H9 (cell line): Measurements from ENCODE around the gene TGFB3. TPM values are rescaled to one million over a fixed set of nuclear protein-coding genes. Genes with fewer than 3 reads are reported as not detected.

Experiments used
- DNase-seq: peaks from one replicate; pipeline ENCODE4 v3.0.0-alpha.2; 2017
- H2AFZ ChIP-seq: one replicate; pipeline ENCODE4 v1.6.1; 2013; ENCODE audit warnings: mild to moderate bottlenecking, low read length, control low read depth, moderate library complexity
- H2AK5ac ChIP-seq: 2 replicates; pipeline ENCODE4 v1.6.1; 2013; ENCODE audit warnings: low read length, control low read depth, mixed read lengths; ENCODE audit not compliant: insufficient read length
- H2BK120ac ChIP-seq: one replicate; pipeline ENCODE4 v1.6.1; 2013; ENCODE audit warnings: low read depth, mild to moderate bottlenecking, low read length, control low read depth, inconsistent platforms; ENCODE audit not compliant: poor library complexity, severe bottlenecking
- H2BK12ac ChIP-seq: 2 replicates; pipeline ENCODE4 v1.6.1; 2013; ENCODE audit warnings: low read length, control low read depth, mixed read lengths, low read depth; ENCODE audit not compliant: insufficient read length
- H2BK15ac ChIP-seq: 2 replicates; pipeline ENCODE4 v1.6.1; 2013; ENCODE audit warnings: low read depth, low read length, control low read depth
- H2BK20ac ChIP-seq: one replicate; pipeline ENCODE4 v1.6.1; 2013; ENCODE audit warnings: low read depth, mild to moderate bottlenecking, low read length, control low read depth, inconsistent platforms; ENCODE audit not compliant: poor library complexity, severe bottlenecking
- H2BK5ac ChIP-seq: 2 replicates; pipeline ENCODE4 v1.6.1; 2013; ENCODE audit warnings: low read length, control low read depth, mixed read lengths; ENCODE audit not compliant: insufficient read length
- H3K14ac ChIP-seq: 2 replicates; pipeline ENCODE4 v1.6.1; 2013; ENCODE audit warnings: low read length, control low read depth; ENCODE audit not compliant: insufficient read depth
- H3K18ac ChIP-seq: 2 replicates; pipeline ENCODE4 v1.6.1; 2013; ENCODE audit warnings: low read depth, mild to moderate bottlenecking, mixed read lengths, low read length, control low read depth; ENCODE audit not compliant: insufficient read length
- H3K23ac ChIP-seq: 2 replicates; pipeline ENCODE4 v1.6.1; 2013; ENCODE audit warnings: low read length, control low read depth, mixed read lengths, low read depth; ENCODE audit not compliant: insufficient read length
- H3K23me2 ChIP-seq: 2 replicates; pipeline ENCODE4 v1.6.1; 2013; ENCODE audit warnings: low read depth, mild to moderate bottlenecking, mixed read lengths, low read length, control low read depth; ENCODE audit not compliant: insufficient read length, poor library complexity, severe bottlenecking
- H3K27ac ChIP-seq: 2 replicates; pipeline ENCODE4 v1.5.1; 2013; ENCODE audit warnings: low read length, control low read depth, mixed read lengths, low read depth; ENCODE audit not compliant: insufficient read length
- H3K27me3 ChIP-seq: 2 replicates; pipeline ENCODE4 v1.6.1; 2013; ENCODE audit warnings: low read length, control low read depth, inconsistent platforms; ENCODE audit not compliant: insufficient read depth
- H3K4ac ChIP-seq: 2 replicates; pipeline ENCODE4 v1.6.1; 2013; ENCODE audit warnings: low read depth, mild to moderate bottlenecking, control low read depth, inconsistent platforms, low read length, moderate library complexity
- H3K4me1 ChIP-seq: 2 replicates; pipeline ENCODE4 v1.6.1; 2013; ENCODE audit warnings: low read length, control low read depth, inconsistent platforms; ENCODE audit not compliant: insufficient read depth
- H3K4me2 ChIP-seq: 2 replicates; pipeline ENCODE4 v1.6.1; 2013; ENCODE audit warnings: low read length, control low read depth, mixed read lengths; ENCODE audit not compliant: insufficient read length, insufficient read depth
- H3K56ac ChIP-seq: 2 replicates; pipeline ENCODE4 v1.6.1; 2013; ENCODE audit warnings: low read depth, mild to moderate bottlenecking, mixed read lengths, low read length, control low read depth; ENCODE audit not compliant: insufficient read length
- H3K79me1 ChIP-seq: 2 replicates; pipeline ENCODE4 v1.6.1; 2013; ENCODE audit warnings: low read depth, mild to moderate bottlenecking, moderate library complexity, low read length, control low read depth, inconsistent platforms; ENCODE audit not compliant: insufficient read depth, poor library complexity, severe bottlenecking
- H3K79me2 ChIP-seq: 2 replicates; pipeline ENCODE4 v1.6.1; 2013; ENCODE audit warnings: low read length, control low read depth, inconsistent platforms; ENCODE audit not compliant: insufficient read depth
- H3K9ac ChIP-seq: 2 replicates; pipeline ENCODE4 v1.6.1; 2013; ENCODE audit warnings: low read length, control low read depth, mixed read lengths; ENCODE audit not compliant: insufficient read length; ENCODE audit errors: extremely low read depth
- H3K9me3 ChIP-seq: one replicate; pipeline ENCODE4 v1.6.1; 2013; ENCODE audit warnings: low read depth, low read length, inconsistent platforms; ENCODE audit not compliant: control insufficient read depth
- H3T11ph ChIP-seq: one replicate; pipeline ENCODE4 v1.6.1; 2013; ENCODE audit warnings: mild to moderate bottlenecking, low read length, control low read depth, inconsistent platforms
- H4K20me1 ChIP-seq: one replicate; pipeline ENCODE4 v1.6.1; 2013; ENCODE audit not compliant: control insufficient read depth, insufficient read length, insufficient read depth
- H4K5ac ChIP-seq: 2 replicates; pipeline ENCODE4 v1.6.1; 2013; ENCODE audit warnings: low read depth, mild to moderate bottlenecking, mixed read lengths, low read length, control low read depth; ENCODE audit not compliant: insufficient read length
- H4K8ac ChIP-seq: replicated peaks from 2 replicates; pipeline ENCODE4 v1.6.1; 2013; ENCODE audit warnings: low read length, control low read depth, mixed read lengths, low read depth; ENCODE audit not compliant: insufficient read length
- H4K91ac ChIP-seq: 2 replicates; pipeline ENCODE4 v1.6.1; 2013; ENCODE audit warnings: low read depth, mild to moderate bottlenecking, moderate library complexity, mixed read lengths, low read length, control low read depth; ENCODE audit not compliant: insufficient read length
- H3K27ac Mint-ChIP-seq, 3 experiments: 2 replicates in 2 of 3; 3 replicates in 1 of 3; pipeline ENCODE4 v1.8.0; 2020 to 2021; ENCODE audit warnings: mixed read lengths in 3 of 3, mild to moderate bottlenecking in 1 of 3, moderate library complexity in 1 of 3
- H3K27me3 Mint-ChIP-seq: 2 replicates; pipeline ENCODE4 v1.8.0; 2021; ENCODE audit warnings: low read depth, mild to moderate bottlenecking, moderate library complexity, mixed read lengths
- H3K36me3 Mint-ChIP-seq, 3 experiments: 2 replicates in 2 of 3; 3 replicates in 1 of 3; pipeline ENCODE4 v1.8.0; 2020 to 2021; ENCODE audit warnings: low read depth in 3 of 3, mixed read lengths in 3 of 3; ENCODE audit not compliant: insufficient read depth in 1 of 3
- H3K4me1 Mint-ChIP-seq, 2 experiments: 2 replicates each; pipeline ENCODE4 v1.8.0; 2020; ENCODE audit warnings: mixed read lengths in 2 of 2
- H3K4me3 Mint-ChIP-seq, 2 experiments: 2 replicates in 1 of 2; 3 replicates in 1 of 2; pipeline ENCODE4 v1.8.0; 2020 to 2021; ENCODE audit warnings: mild to moderate bottlenecking in 2 of 2, mixed read lengths in 2 of 2, moderate library complexity in 1 of 2
- H3K9me3 Mint-ChIP-seq, 2 experiments: 2 replicates in 1 of 2; 3 replicates in 1 of 2; pipeline ENCODE4 v1.8.0; 2020; ENCODE audit warnings: mild to moderate bottlenecking in 2 of 2, mixed read lengths in 2 of 2, moderate library complexity in 1 of 2
- WGBS: extraction: QIAGEN DNeasy Blood & Tissue Kit; methylation state at CpG from one replicate; pipeline ENCODE4 v1.1.7; 2013; ENCODE audit warnings: missing lambda C conversion rate, low lambda C conversion rate, mixed read lengths; ENCODE audit not compliant: insufficient read length; ENCODE audit errors: extremely low coverage; 5-methylcytosine and 5-hydroxymethylcytosine counted together
- total RNA-seq: library from RNA; stranded (reverse); gene quantifications from 2 replicates; pipeline ENCODE4 v1.2.1, GENCODE V29; 2021
- TF ChIP-seq, protein P1 (sequence below): fragments of 200-600 bp; sonication (generic); conservative IDR thresholded peaks from 3 replicates; pipeline ENCODE4 v1.8.0; 2021; ENCODE audit warnings: antibody characterized with exemption, mild to moderate bottlenecking

Gene TGFB3
- total RNA-seq, 1 experiment from 2014 or later, result 0.37 TPM

DNA sequence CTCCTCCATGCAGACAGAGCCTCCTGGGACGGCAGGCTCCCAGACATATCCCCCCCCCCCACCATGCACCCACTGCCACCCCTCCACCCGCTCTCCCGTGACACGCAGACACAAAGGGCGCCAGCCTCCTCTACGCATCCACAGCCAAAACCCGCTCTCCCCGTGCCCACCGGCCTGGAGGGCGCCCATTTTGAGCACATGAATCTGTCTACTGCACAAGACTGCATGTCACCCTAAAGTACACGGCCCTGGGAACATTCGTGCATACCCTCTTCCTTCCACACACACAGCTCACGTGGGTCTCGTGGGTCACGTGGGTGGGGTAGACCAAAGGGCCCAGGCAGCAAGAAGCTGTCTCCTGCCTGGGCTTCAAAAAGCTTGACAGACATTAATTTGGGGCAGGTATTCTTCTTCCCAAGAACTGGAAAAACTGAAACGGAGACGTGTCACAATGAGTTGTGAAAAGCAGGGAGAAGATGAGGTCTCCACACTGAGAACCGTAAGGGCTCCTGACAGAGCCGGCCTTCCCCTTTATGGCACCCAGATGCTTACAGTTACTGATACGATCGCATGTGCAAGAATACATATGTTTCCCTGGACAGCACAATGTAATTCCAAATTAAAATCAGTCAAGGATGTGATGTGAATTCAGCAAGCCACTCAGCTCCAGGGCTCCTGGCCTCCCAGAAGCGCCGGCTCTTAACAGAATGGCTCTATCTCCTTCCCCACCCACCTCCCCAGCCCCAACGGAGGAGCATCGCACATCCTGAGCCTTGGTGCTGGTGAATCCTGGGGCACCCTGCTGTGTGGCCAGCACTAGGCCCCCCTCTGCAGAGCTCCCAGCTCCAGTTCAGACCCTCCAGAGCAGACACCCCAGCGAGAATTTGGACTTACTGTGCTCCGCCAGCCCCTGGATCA is 1.9 kb downstream of the TGFB3 start:
- Histone ChIP-seq H4K91ac (no peak overlapping the region), H3K27me3 (peaks cover 2% of the 10 kb centered on the region; the same call in 1 of the 2 replicates), H2BK20ac (no peak overlapping the region), H3K9me3 (no peaks in the 10 kb centered on the region), H4K5ac (no peak overlapping the region), H4K8ac (no peak overlapping the region), H3T11ph (no peak overlapping the region), H3K4me2 (no peak overlapping the region), H2BK12ac (no peak overlapping the region), H3K4ac (no peak overlapping the region), H3K4me1 (peaks cover 8% of the 10 kb centered on the region; the same call in 1 of the 2 replicates), H4K20me1 (no peaks in the 10 kb centered on the region), H2BK5ac (no peak overlapping the region), H3K23ac (no peak overlapping the region), H3K56ac (no peak overlapping the region), H3K14ac (no peak overlapping the region), H2BK15ac (no peak overlapping the region), H3K23me2 (peaks cover 12% of the 10 kb centered on the region), H3K27ac (no peak overlapping the region), H2BK120ac (no peak overlapping the region), H3K79me1 (no peaks in the 10 kb centered on the region), H2AFZ (no peak overlapping the region), H3K18ac (no peak overlapping the region), H2AK5ac (no peak overlapping the region), H3K9ac (no peak overlapping the region), H3K79me2 (no peaks in the 10 kb centered on the region)
- no peak for DNase-seq
- H3K36me3 Mint-ChIP-seq, result no peaks in the 10 kb centered on the region; a peak in 1 of 7 replicates
- peak overlapping the region in 1 of 2 experiments; percentile 38; a peak in 2 of 5 replicates for H3K4me3 Mint-ChIP-seq
- H3K4me1 Mint-ChIP-seq, result peaks cover 36 to 42% of the 10 kb centered on the region in 2 experiments
- peaks cover 53% of the 10 kb centered on the region for H3K27me3 Mint-ChIP-seq
- H3K27ac Mint-ChIP-seq, result no peak overlapping the region
- TF ChIP-seq, protein P1, sequence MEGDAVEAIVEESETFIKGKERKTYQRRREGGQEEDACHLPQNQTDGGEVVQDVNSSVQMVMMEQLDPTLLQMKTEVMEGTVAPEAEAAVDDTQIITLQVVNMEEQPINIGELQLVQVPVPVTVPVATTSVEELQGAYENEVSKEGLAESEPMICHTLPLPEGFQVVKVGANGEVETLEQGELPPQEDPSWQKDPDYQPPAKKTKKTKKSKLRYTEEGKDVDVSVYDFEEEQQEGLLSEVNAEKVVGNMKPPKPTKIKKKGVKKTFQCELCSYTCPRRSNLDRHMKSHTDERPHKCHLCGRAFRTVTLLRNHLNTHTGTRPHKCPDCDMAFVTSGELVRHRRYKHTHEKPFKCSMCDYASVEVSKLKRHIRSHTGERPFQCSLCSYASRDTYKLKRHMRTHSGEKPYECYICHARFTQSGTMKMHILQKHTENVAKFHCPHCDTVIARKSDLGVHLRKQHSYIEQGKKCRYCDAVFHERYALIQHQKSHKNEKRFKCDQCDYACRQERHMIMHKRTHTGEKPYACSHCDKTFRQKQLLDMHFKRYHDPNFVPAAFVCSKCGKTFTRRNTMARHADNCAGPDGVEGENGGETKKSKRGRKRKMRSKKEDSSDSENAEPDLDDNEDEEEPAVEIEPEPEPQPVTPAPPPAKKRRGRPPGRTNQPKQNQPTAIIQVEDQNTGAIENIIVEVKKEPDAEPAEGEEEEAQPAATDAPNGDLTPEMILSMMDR, result no peak
- WGBS, result no CpG with 5 or more reads among the region's 27 CpGs
- H3K9me3 Mint-ChIP-seq, result no peaks in the 10 kb centered on the region
